Hepatocyte (in vitro differentiated cells): ENCODE measurements around the gene ZNF562. TPM values are rescaled to one million over a fixed set of nuclear protein-coding genes. Genes with fewer than 3 reads are reported as not detected.

Source experiments
- DNase-seq: peaks from one replicate; pipeline ENCODE4 v3.0.0-alpha.2; 2016; ENCODE audit warnings: low spot score
- H2AFZ ChIP-seq: fragments of 200-600 bp; sonication (generic); 2 replicates; pipeline ENCODE4 v1.6.0; 2016; ENCODE audit warnings: antibody characterized with exemption, mild to moderate bottlenecking
- H3K27ac ChIP-seq: fragments of 200-600 bp; sonication (generic); 2 replicates; pipeline ENCODE4 v1.5.1; 2016; ENCODE audit warnings: mild to moderate bottlenecking
- H3K27me3 ChIP-seq: fragments of 200-600 bp; sonication (generic); 2 replicates; pipeline ENCODE4 v1.6.1; 2016
- H3K36me3 ChIP-seq: fragments of 200-600 bp; sonication (generic); replicated peaks from 2 replicates; pipeline ENCODE4 v1.5.1; 2016; ENCODE audit warnings: low read depth; ENCODE audit not compliant: insufficient read depth
- H3K4me1 ChIP-seq: fragments of 200-600 bp; sonication (generic); 2 replicates; pipeline ENCODE4 v1.5.1; 2016; ENCODE audit warnings: mild to moderate bottlenecking, moderate library complexity; ENCODE audit not compliant: insufficient read depth
- H3K4me2 ChIP-seq: fragments of 200-600 bp; sonication (generic); 2 replicates; pipeline ENCODE4 v1.6.0; 2016
- H3K4me3 ChIP-seq: fragments of 200-600 bp; sonication (generic); 2 replicates; pipeline ENCODE4 v1.5.1; 2016; ENCODE audit warnings: mild to moderate bottlenecking
- H3K79me2 ChIP-seq: fragments of 200-600 bp; sonication (generic); 2 replicates; pipeline ENCODE4 v1.6.0; 2017; ENCODE audit warnings: mild to moderate bottlenecking
- H3K9me2 ChIP-seq: fragments of 200-600 bp; sonication (generic); replicated peaks from 2 replicates; pipeline ENCODE4 v1.6.0; 2017; ENCODE audit warnings: mild to moderate bottlenecking; ENCODE audit not compliant: insufficient read depth
- H3K9me3 ChIP-seq: fragments of 200-600 bp; sonication (generic); 2 replicates; pipeline ENCODE4 v1.5.1; 2016; ENCODE audit warnings: low read depth, mild to moderate bottlenecking
- H4K20me1 ChIP-seq: fragments of 200-600 bp; sonication (generic); 2 replicates; pipeline ENCODE4 v1.6.0; 2016; ENCODE audit warnings: mild to moderate bottlenecking; ENCODE audit not compliant: insufficient read depth, poor library complexity, severe bottlenecking
- CTCF ChIP-seq: fragments of 200-600 bp; sonication (generic); IDR thresholded peaks from 2 replicates; pipeline ENCODE4 v1.5.1; 2016; ENCODE audit warnings: antibody characterized with exemption, mild to moderate bottlenecking; ENCODE audit not compliant: poor library complexity
- EZH2 ChIP-seq: fragments of 200-600 bp; sonication (generic); IDR thresholded peaks from 2 replicates; pipeline ENCODE4 v1.6.1; 2016; ENCODE audit warnings: antibody characterized with exemption, mild to moderate bottlenecking, borderline replicate concordance
- EZH2phosphoT487 ChIP-seq: fragments of 200-600 bp; sonication (generic); IDR thresholded peaks from one replicate; pipeline ENCODE4 v1.6.1; 2018; ENCODE audit warnings: antibody characterized with exemption, mild to moderate bottlenecking, low read depth, moderate library complexity; ENCODE audit not compliant: unreplicated experiment, severe bottlenecking
- WGBS: methylation state at CpG from one replicate; pipeline ENCODE4 v1.1.6; 2016; ENCODE audit warnings: low lambda C conversion rate; ENCODE audit errors: missing lambda C conversion rate; 5-methylcytosine and 5-hydroxymethylcytosine counted together
- polyA plus RNA-seq: library from polyadenylated mRNA; unstranded; fragments of >200 nt; fragmentation: Nextera tagmentation; extraction: Ambion mirVana; gene quantifications from 2 replicates; pipeline ENCODE4 v1.2.1, GENCODE V29; 2016
- total RNA-seq: library from RNA; depleted of rRNA; stranded (reverse); fragments of >200 nt; gene quantifications from 2 replicates; pipeline ENCODE4 v1.2.3, GENCODE V29; 2014

Gene ZNF562
- total and polyA plus RNA-seq, 2 experiments from 2014 or later = 0.87 to 0.94 TPM

- Histone ChIP-seq H3K4me2 (no peak overlapping the region), H3K4me1 (no peaks in the 10 kb centered on the region), H3K9me2 (no peaks in the 10 kb centered on the region), H3K4me3 (no peak overlapping the region), H3K79me2 (no peaks in the 10 kb centered on the region), H3K36me3 (no peaks in the 10 kb centered on the region), H4K20me1 (no peaks in the 10 kb centered on the region), H2AFZ (no peak overlapping the region), H3K27me3 (no peaks in the 10 kb centered on the region), H3K27ac (no peak overlapping the region), H3K9me3 (no peaks in the 10 kb centered on the region)
- WGBS = 68% methylated on average over 4 of the region's 4 CpGs
- TF ChIP-seq EZH2 = no peak
- TF ChIP-seq EZH2phosphoT487 = no peak
- no peak for TF ChIP-seq CTCF
- DNase-seq = no peak
Observed at GRCh38 chr19:9720541-9720940, 45.6 kb upstream of the ZNF562 start.

GRCh38 chr19:9711815-9712214, 36.9 kb upstream of the ZNF562 start:
- H3K27ac ChIP-seq = no peak overlapping the region
- WGBS = 96% methylated on average over 3 of the region's 3 CpGs
- no peak overlapping the region for H3K4me2 ChIP-seq
- H3K36me3 ChIP-seq = no peaks in the 10 kb centered on the region
- H2AFZ ChIP-seq = no peak overlapping the region
- H4K20me1 ChIP-seq = no peaks in the 10 kb centered on the region
- H3K4me1 ChIP-seq = no peaks in the 10 kb centered on the region
- no peak for DNase-seq
- H3K9me3 ChIP-seq = no peaks in the 10 kb centered on the region
- H3K9me2 ChIP-seq = no peaks in the 10 kb centered on the region
- no peaks in the 10 kb centered on the region for H3K27me3 ChIP-seq
- no peak overlapping the region for H3K4me3 ChIP-seq
- TF ChIP-seq EZH2phosphoT487 (no peak), CTCF (no peak), EZH2 (no peak)
- no peaks in the 10 kb centered on the region for H3K79me2 ChIP-seq

- 35% methylated on average over 1 of the region's 1 CpG for whole genome bisulfite sequencing
- Histone ChIP-seq H3K27me3 (no peaks in the 10 kb centered on the region), H3K4me1 (no peaks in the 10 kb centered on the region), H3K4me3 (no peak overlapping the region), H3K36me3 (no peaks in the 10 kb centered on the region), H4K20me1 (no peaks in the 10 kb centered on the region), H3K9me2 (no peaks in the 10 kb centered on the region), H3K9me3 (no peaks in the 10 kb centered on the region), H3K27ac (no peak overlapping the region), H3K4me2 (no peak overlapping the region), H2AFZ (no peak overlapping the region), H3K79me2 (no peaks in the 10 kb centered on the region)
- no peak for DNase-seq
- TF ChIP-seq CTCF (no peak), EZH2phosphoT487 (no peak), EZH2 (no peak)
Observed at GRCh38 chr19:9709305-9709704, 34.4 kb upstream of the ZNF562 start.

- WGBS = 88% methylated on average over 6 of the region's 6 CpGs
Observed at GRCh38 chr19:9705836-9706235, 30.9 kb upstream of the ZNF562 start.

More at GRCh38 chr19:9705836-9706235, 30.9 kb upstream of the ZNF562 start:
- H3K4me1 ChIP-seq = no peaks in the 10 kb centered on the region
- no peak overlapping the region for H3K27ac ChIP-seq
- H3K27me3 ChIP-seq = no peaks in the 10 kb centered on the region
- H3K4me2 ChIP-seq = no peak overlapping the region
- H4K20me1 ChIP-seq = no peaks in the 10 kb centered on the region
- H2AFZ ChIP-seq = no peak overlapping the region
- no peaks in the 10 kb centered on the region for H3K9me2 ChIP-seq
- H3K9me3 ChIP-seq = no peaks in the 10 kb centered on the region
- no peaks in the 10 kb centered on the region for H3K79me2 ChIP-seq
- TF ChIP-seq EZH2 = no peak
- no peak for TF ChIP-seq CTCF
- TF ChIP-seq EZH2phosphoT487 = no peak
- no peaks in the 10 kb centered on the region for H3K36me3 ChIP-seq
- no peak for DNase-seq
- no peak overlapping the region for H3K4me3 ChIP-seq
